Natural killer cell (primary cell): ENCODE results near the gene NTN4. TPM values are rescaled to one million over a fixed set of nuclear protein-coding genes. Genes with fewer than 3 reads are reported as not detected.

Source experiments
- ATAC-seq, 3 donors: fragments of 150-1000 bp in 2 of 3; fragments of 200-7000 bp in 1 of 3; cut with Tn5 transposase; 1 replicate in 1 of 3; 2 replicates in 2 of 3; pipeline ENCODE4 v1.10.0; 2021; ENCODE audit warnings: mild to moderate bottlenecking in 2 of 3, moderate library complexity in 2 of 3
- DNase-seq, 2 donors: peaks; one replicate each; pipeline versions ENCODE4 v3.0.0 to v3.0.0-alpha.2; 2013 to 2021; ENCODE audit warnings: mixed read lengths in 1 of 2
- H3K27ac ChIP-seq: one replicate; pipeline ENCODE4 v1.5.1; 2013; ENCODE audit warnings: mild to moderate bottlenecking, low read length
- H3K27me3 ChIP-seq: one replicate; pipeline ENCODE4 v1.6.1; 2013; ENCODE audit warnings: low read length; ENCODE audit not compliant: control insufficient read depth, insufficient read depth
- H3K36me3 ChIP-seq: one replicate; pipeline ENCODE4 v1.6.1; 2013; ENCODE audit warnings: low read length; ENCODE audit not compliant: control insufficient read depth, insufficient read depth
- H3K4me1 ChIP-seq: one replicate; pipeline ENCODE4 v1.6.1; 2013; ENCODE audit warnings: low read length; ENCODE audit not compliant: control insufficient read depth, insufficient read depth
- H3K4me3 ChIP-seq: one replicate; pipeline ENCODE4 v1.5.1; 2013; ENCODE audit warnings: low read length
- H3K9me3 ChIP-seq: one replicate; pipeline ENCODE4 v1.6.1; 2013; ENCODE audit warnings: low read length; ENCODE audit not compliant: control insufficient read depth, insufficient read depth
- H3K27ac Mint-ChIP-seq, 2 donors: one replicate each; pipeline ENCODE4 v1.8.0; 2022; ENCODE audit warnings: mild to moderate bottlenecking in 2 of 2, mixed read lengths in 2 of 2, moderate library complexity in 1 of 2
- H3K27me3 Mint-ChIP-seq, 2 donors: one replicate each; pipeline ENCODE4 v1.8.0; 2022; ENCODE audit warnings: low read depth in 2 of 2, mixed read lengths in 2 of 2
- H3K36me3 Mint-ChIP-seq: one replicate; pipeline ENCODE4 v1.8.0; 2022; ENCODE audit warnings: mixed read lengths
- H3K4me1 Mint-ChIP-seq, 2 donors: one replicate each; pipeline ENCODE4 v1.8.0; 2022; ENCODE audit warnings: mixed read lengths in 2 of 2
- H3K4me3 Mint-ChIP-seq: one replicate; pipeline ENCODE4 v1.8.0; 2022; ENCODE audit warnings: mild to moderate bottlenecking, moderate library complexity, mixed read lengths
- H3K9me3 Mint-ChIP-seq, 2 donors: one replicate each; pipeline ENCODE4 v1.8.0; 2022; ENCODE audit warnings: mixed read lengths in 2 of 2
- CTCF ChIP-seq: fragments of 200-600 bp; IDR thresholded peaks from one replicate; pipeline ENCODE4 v1.8.0; 2022; ENCODE audit warnings: antibody characterized with exemption
- WGBS: methylation state at CpG from one replicate; pipeline ENCODE4 v1.1.7; 2013; ENCODE audit warnings: missing lambda C conversion rate; ENCODE audit not compliant: insufficient coverage; 5-methylcytosine and 5-hydroxymethylcytosine counted together
- intact Hi-C: fragments of 100-400 bp; cut with micrococcal nuclease; formaldehyde crosslinking; loops from one replicate; pipeline ENCODE4 v1.14.2; 2022
- total RNA-seq, 4 donors: library from RNA; stranded (reverse); fragments of 120-200 nt in 1 of 4; gene quantifications; one replicate each; pipeline versions ENCODE4 v1.2.3 to v1.2.4, GENCODE V29; 2013 to 2022

NTN4 gene
- total RNA-seq, 3 donors from 2014 or later (not counting 1 experiment from before 2014, with no cell fraction given) = 0.18 TPM; not detected in 2

DNA sequence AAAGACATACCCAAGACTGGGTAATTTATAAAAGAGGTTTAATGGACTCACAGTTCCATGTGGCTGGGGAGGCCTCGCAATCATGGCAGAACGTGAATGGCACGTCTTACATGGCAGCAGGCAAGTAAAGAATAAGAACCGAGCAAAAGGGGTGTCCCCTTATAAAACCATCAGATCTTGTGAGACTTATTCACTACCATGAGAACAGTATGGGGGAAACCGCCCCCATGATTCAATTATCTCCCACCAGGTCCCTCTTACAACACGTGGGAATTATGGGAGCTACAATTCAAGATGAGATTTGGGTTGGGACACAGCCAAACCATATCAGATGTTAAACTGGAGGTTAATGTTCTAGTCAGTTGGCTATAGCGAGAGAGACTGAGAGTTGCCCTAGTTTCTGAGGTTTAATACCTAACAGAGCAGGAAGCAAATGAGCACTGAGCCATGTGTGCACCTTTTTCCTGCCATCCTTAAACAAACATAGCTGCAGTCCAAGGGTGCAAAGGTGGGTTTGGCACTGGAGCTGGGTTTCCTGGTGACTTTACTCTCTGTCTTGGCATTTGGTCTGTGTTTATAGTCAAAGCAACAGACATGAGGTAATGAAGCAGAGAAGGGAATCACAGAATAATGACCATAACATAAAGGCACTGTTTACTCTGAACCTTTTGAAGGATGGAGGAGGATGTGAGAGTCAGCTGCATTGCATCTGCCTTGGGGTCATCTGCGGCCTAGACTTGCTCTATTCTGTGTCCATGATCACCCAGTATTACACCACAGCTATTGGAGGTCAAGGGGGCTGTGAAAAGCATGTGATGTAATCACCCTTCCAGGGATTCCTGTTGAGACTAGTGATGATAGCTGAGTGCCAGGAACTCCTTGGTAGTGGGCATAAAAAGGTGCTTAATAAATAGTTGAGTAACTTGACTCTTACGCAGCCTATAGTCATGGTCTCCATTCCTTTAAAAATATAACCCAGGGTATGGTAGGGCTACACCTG, 155.6 kb downstream of the NTN4 start:
- TF ChIP-seq CTCF = no peak
- no peaks in the 10 kb centered on the region for H3K36me3 ChIP-seq
- DNase-seq (no peak), ATAC-seq (no peak)
- Mint-ChIP-seq H3K36me3 (no peaks in the 10 kb centered on the region), H3K27ac (no peak overlapping the region), H3K9me3 (no peaks in the 10 kb centered on the region), H3K4me1 (no peaks in the 10 kb centered on the region), H3K27me3 (peaks cover 0 to 6% of the 10 kb centered on the region in 2 donors), H3K4me3 (no peak overlapping the region)
- no peak overlapping the region for H3K4me3 ChIP-seq
- no peaks in the 10 kb centered on the region for H3K4me1 ChIP-seq
- no peaks in the 10 kb centered on the region for H3K27me3 ChIP-seq
- no peaks in the 10 kb centered on the region for H3K9me3 ChIP-seq
- intact Hi-C loops = no loop called here
- 74% methylated on average over 6 of the region's 9 CpGs for WGBS
- no peak overlapping the region for H3K27ac ChIP-seq

DNA sequence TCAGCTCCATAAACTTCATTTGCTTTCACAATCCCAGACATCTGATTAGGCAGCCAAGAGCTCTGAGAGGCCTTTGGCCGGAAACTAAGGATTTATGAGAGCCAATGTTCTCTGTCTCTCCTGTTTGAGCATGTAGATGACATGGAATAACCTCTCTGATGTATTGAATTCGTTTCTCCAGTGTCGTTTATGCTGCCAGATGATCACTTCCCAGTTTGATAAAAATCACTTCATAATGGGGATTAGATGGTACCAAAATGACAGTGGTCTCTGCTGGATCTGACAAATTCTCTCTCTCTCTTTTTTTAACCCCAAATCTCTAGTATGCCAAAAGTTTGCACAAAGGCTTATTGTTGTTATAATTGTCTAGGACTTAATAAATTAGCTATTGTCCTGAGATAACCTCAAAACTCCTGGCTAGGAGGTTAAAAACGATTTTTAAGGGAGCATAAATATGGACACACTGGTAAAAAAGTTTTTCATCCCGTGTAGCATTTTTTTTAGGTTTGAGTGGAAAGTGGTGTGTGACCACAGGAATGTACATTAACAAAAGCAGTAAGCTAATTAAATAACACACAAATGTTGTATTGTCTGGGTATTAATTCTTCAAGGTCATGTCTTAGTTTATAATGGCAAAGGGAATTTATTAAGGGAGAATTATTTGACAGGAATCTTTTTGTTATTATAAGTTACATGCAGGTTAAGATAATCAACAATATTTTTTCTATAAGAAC, 156.7 kb downstream of the NTN4 start:
- no peak overlapping the region for H3K27ac ChIP-seq
- no peaks in the 10 kb centered on the region for H3K27me3 ChIP-seq
- Mint-ChIP-seq H3K27me3 (peaks cover 0 to 6% of the 10 kb centered on the region in 2 donors), H3K36me3 (no peaks in the 10 kb centered on the region), H3K4me3 (no peak overlapping the region), H3K27ac (no peak overlapping the region), H3K4me1 (no peaks in the 10 kb centered on the region), H3K9me3 (no peaks in the 10 kb centered on the region)
- H3K9me3 ChIP-seq = no peaks in the 10 kb centered on the region
- ATAC-seq (no peak), DNase-seq (no peak)
- no peak for TF ChIP-seq CTCF
- no peaks in the 10 kb centered on the region for H3K36me3 ChIP-seq
- WGBS = 71% methylated on average over 3 of the region's 5 CpGs
- intact Hi-C loops = no loop called here
- no peak overlapping the region for H3K4me3 ChIP-seq
- no peaks in the 10 kb centered on the region for H3K4me1 ChIP-seq

- Histone ChIP-seq H3K27ac (no peak overlapping the region), H3K36me3 (no peaks in the 10 kb centered on the region), H3K27me3 (no peaks in the 10 kb centered on the region), H3K4me3 (no peak overlapping the region), H3K4me1 (no peaks in the 10 kb centered on the region), H3K9me3 (no peaks in the 10 kb centered on the region)
- ATAC-seq = no peak
- peaks cover 0 to 6% of the 10 kb centered on the region in 2 donors for H3K27me3 Mint-ChIP-seq
- DNase-seq = no peak
- TF ChIP-seq CTCF = no peak
- H3K4me3 Mint-ChIP-seq = no peak overlapping the region
- H3K9me3 Mint-ChIP-seq = no peaks in the 10 kb centered on the region
- H3K36me3 Mint-ChIP-seq = no peaks in the 10 kb centered on the region
- intact Hi-C loops = no loop called here
- H3K27ac Mint-ChIP-seq = no peak overlapping the region
- WGBS = 85% methylated on average over 7 of the region's 9 CpGs
- no peaks in the 10 kb centered on the region for H3K4me1 Mint-ChIP-seq
Observed at GRCh38 chr12:95633049-95633731, 157.4 kb downstream of the NTN4 start.
